K562 (cell line): ENCODE measurements around the gene ZNHIT1.
A peak's percentile ranks its signal among the peaks of the same experiment; 100 is the strongest.

ENCODE experiments used
- ARID2 ChIP-seq: fragments of 450-650 bp; IDR thresholded peaks from 2 replicates; pipeline ENCODE4 v1.6.1; 2017; ENCODE audit warnings: antibody characterized with exemption, mild to moderate bottlenecking
- FOXA1 ChIP-seq: fragments of 450-650 bp; IDR thresholded peaks from 2 replicates; pipeline ENCODE4 v1.6.1; 2016; ENCODE audit warnings: mild to moderate bottlenecking, borderline replicate concordance
- FOXM1 ChIP-seq, 2 experiments: fragments of 450-650 bp in 1 of 2; sonication (generic) in 1 of 2; formaldehyde crosslinking in 1 of 2; IDR thresholded peaks; 2 replicates each; pipeline versions ENCODE4 v1.6.1 to v1.9.0; 2017 to 2022; ENCODE audit warnings: low read depth in 2 of 2, mild to moderate bottlenecking in 2 of 2, missing genetic modification reagents in 1 of 2, moderate library complexity in 1 of 2
- HDGF ChIP-seq: fragments of 450-650 bp; IDR thresholded peaks from 2 replicates; pipeline ENCODE4 v1.6.1; 2016
- NFIC ChIP-seq: fragments of 450-650 bp; IDR thresholded peaks from 2 replicates; pipeline ENCODE4 v1.6.1; 2017; ENCODE audit warnings: mild to moderate bottlenecking, inconsistent platforms
- RNF2 ChIP-seq: sonication (generic); IDR thresholded peaks from 2 replicates; pipeline ENCODE4 v1.6.1; 2016
- TARDBP ChIP-seq: fragments of 450-650 bp; IDR thresholded peaks from 2 replicates; pipeline ENCODE4 v1.6.1; 2016
- ZNF398 ChIP-seq: fragments of 250-450 bp; sonication (Bioruptor Pico); IDR thresholded peaks from 2 replicates; pipeline ENCODE4 v1.8.0; 2021; ENCODE audit warnings: moderate library complexity, mild to moderate bottlenecking, inconsistent platforms
- TF ChIP-seq, protein P1 (sequence below): sonication (generic); formaldehyde crosslinking; IDR thresholded peaks from 2 replicates; pipeline ENCODE4 v1.8.1; 2022; ENCODE audit warnings: missing genetic modification reagents
- TF ChIP-seq, protein P2 (sequence below): fragments of 150-350 bp; IDR thresholded peaks from 2 replicates; pipeline ENCODE4 v1.6.1; 2014; ENCODE audit warnings: low read depth, mild to moderate bottlenecking, low read length, borderline replicate concordance

DNA sequence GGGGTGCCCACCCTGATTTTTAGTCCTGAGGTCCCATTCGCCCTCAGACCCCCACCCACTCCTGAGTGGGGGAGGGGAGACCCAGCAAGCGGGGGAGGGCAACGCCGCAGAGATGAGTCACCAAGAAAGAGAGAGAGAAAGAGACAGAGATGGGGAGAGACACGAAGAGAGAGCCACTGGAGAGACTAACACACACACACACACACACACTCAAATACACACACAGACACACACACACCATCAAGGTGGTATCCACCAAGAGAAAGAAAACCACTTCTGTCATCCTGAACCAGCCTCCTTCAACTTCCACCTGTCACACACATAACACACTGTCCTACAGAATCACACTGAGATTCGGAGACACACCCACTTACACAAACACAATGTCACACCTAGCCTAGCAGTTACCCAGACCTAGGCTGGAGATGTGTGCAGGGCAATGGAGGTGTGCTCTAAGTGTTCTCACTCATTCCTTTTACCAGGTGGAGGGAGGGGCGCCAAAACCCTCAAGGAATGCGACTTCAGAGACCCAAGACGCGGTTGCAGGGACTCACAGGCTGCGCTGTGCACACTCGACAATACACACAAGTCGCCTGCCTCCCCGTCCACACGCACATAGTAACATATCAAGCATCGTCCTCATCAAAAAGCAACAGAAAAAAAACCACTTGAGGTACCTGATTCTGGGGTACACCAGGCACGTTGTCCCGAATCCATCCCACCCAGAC is 48.7 kb upstream of the ZNHIT1 start:
- TF ChIP-seq ZNF398 (CRISPR knock-in tag) (no peak), HDGF (no peak), RNF2 (no peak), FOXM1 (IDR thresholded peaks at IDR 0.05; ENCODE audit: low read depth) (no peak), FOXM1 (CRISPR knock-in tag; IDR thresholded peaks at IDR 0.05; ENCODE audit: low read depth) (no peak), FOXA1 (no peak), NFIC (no peak), TARDBP (no peak), ARID2 (0 out of 2 replicates have a peak, but pooled peaks have one; percentile 16)
- TF ChIP-seq, protein P1, sequence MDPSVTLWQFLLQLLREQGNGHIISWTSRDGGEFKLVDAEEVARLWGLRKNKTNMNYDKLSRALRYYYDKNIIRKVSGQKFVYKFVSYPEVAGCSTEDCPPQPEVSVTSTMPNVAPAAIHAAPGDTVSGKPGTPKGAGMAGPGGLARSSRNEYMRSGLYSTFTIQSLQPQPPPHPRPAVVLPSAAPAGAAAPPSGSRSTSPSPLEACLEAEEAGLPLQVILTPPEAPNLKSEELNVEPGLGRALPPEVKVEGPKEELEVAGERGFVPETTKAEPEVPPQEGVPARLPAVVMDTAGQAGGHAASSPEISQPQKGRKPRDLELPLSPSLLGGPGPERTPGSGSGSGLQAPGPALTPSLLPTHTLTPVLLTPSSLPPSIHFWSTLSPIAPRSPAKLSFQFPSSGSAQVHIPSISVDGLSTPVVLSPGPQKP (CRISPR knock-in tag), result no peak
- TF ChIP-seq, protein P2, sequence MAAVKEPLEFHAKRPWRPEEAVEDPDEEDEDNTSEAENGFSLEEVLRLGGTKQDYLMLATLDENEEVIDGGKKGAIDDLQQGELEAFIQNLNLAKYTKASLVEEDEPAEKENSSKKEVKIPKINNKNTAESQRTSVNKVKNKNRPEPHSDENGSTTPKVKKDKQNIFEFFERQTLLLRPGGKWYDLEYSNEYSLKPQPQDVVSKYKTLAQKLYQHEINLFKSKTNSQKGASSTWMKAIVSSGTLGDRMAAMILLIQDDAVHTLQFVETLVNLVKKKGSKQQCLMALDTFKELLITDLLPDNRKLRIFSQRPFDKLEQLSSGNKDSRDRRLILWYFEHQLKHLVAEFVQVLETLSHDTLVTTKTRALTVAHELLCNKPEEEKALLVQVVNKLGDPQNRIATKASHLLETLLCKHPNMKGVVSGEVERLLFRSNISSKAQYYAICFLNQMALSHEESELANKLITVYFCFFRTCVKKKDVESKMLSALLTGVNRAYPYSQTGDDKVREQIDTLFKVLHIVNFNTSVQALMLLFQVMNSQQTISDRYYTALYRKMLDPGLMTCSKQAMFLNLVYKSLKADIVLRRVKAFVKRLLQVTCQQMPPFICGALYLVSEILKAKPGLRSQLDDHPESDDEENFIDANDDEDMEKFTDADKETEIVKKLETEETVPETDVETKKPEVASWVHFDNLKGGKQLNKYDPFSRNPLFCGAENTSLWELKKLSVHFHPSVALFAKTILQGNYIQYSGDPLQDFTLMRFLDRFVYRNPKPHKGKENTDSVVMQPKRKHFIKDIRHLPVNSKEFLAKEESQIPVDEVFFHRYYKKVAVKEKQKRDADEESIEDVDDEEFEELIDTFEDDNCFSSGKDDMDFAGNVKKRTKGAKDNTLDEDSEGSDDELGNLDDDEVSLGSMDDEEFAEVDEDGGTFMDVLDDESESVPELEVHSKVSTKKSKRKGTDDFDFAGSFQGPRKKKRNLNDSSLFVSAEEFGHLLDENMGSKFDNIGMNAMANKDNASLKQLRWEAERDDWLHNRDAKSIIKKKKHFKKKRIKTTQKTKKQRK, result no peak
